HUES48 (cell line): ENCODE results near the gene ZNF416.

ENCODE experiments used
- H3K27ac ChIP-seq: one replicate; pipeline ENCODE4 v1.7.0; 2013; ENCODE audit warnings: low read depth, low read length, inconsistent platforms
- H3K27me3 ChIP-seq: 2 replicates; pipeline ENCODE4 v1.6.1; 2013; ENCODE audit warnings: mild to moderate bottlenecking, low read length; ENCODE audit not compliant: control insufficient read depth, insufficient read depth
- H3K36me3 ChIP-seq: 2 replicates; pipeline ENCODE4 v1.6.1; 2013; ENCODE audit warnings: low read length; ENCODE audit not compliant: control insufficient read depth, insufficient read depth
- H3K4me1 ChIP-seq: 2 replicates; pipeline ENCODE4 v1.6.1; 2013; ENCODE audit warnings: mild to moderate bottlenecking, low read length; ENCODE audit not compliant: control insufficient read depth, insufficient read depth
- H3K4me3 ChIP-seq: 2 replicates; pipeline ENCODE4 v1.5.1; 2013; ENCODE audit warnings: mild to moderate bottlenecking, low read depth, low read length
- H3K9ac ChIP-seq: 2 replicates; pipeline ENCODE4 v1.6.1; 2013; ENCODE audit warnings: mild to moderate bottlenecking, low read depth, low read length, moderate library complexity
- H3K9me3 ChIP-seq: 2 replicates; pipeline ENCODE4 v1.6.1; 2013; ENCODE audit warnings: low read length; ENCODE audit not compliant: control insufficient read depth, insufficient read depth

Gene ZNF416

DNA sequence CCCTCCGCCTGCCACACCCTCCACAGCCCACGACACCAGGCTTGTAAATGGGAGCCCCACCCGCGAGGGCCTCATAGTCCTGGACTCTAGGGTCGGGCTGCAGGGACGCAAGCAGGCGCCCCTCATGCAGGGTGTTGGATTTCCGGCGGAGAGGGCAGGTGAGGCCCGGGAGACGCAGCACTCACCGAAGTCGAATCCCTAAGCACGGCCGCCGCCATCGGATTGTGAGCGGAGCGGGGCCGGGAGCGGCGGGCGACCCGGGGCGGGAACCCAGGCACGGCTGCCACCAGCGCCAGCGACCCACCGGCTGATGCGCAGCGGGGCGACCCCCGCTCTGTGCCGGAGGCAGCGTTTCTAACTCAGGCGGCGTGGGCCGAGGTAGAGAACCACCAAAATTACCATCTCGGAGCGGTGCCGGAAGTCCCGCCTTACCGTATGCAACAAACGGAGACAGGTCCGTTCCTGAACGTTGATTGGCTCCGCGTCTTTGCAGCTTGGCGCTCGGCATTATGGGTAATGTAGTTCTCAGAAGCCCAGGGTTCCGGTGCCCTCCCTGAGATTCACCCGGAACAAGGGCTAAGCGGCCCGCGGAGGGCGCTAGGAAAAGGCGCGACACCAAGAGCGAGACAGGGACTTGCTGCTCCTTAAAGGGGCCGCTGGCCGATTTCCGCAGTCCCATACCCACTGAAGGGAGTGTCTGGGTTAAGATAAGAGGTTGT is at the start of gene ZNF416:
TSS of gene ZNF416 (minus strand) at position 425 of the 719 bp plus-strand sequence. CDS start at position 218, 207 bp downstream.
- H3K4me1 ChIP-seq: no peaks in the 10 kb centered on the region
- H3K9me3 ChIP-seq: peaks cover 39% of the 10 kb centered on the region
- H3K27me3 ChIP-seq: 0 out of 2 replicates have a peak, but pooled peaks cover 3% of the 10 kb centered on the region
- H3K36me3 ChIP-seq: peaks cover 34% of the 10 kb centered on the region
- peak within 1 kb of the TSS; percentile 77 for H3K4me3 ChIP-seq
- H3K27ac ChIP-seq: peak within 1 kb of the TSS; percentile 60
- peak within 1 kb of the TSS; percentile 65 for H3K9ac ChIP-seq

DNA sequence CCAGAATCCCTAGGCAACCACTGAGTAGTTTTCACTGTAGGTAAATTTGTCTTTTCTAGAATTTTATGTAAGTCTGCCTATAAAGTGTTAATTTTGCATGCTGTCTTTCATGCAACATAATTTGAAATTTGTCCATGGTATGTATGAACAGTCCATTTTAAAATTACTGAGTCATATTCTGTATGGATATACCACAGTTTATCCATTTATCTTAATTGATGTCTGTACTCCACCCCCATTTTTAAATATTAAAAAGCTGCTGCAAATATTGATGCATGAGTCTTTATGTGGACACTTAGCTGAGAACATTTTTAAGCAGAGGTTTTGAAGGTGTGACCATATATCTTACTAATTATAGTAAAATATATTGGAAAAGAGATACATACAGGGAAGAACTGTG is 44.4 kb upstream of the ZNF416 start:
- Histone ChIP-seq H3K27me3 (no peaks in the 10 kb centered on the region), H3K9ac (no peak overlapping the region), H3K4me1 (no peaks in the 10 kb centered on the region), H3K36me3 (peaks cover 68% of the 10 kb centered on the region), H3K27ac (no peak overlapping the region), H3K9me3 (peaks cover 59% of the 10 kb centered on the region), H3K4me3 (no peak overlapping the region)

DNA sequence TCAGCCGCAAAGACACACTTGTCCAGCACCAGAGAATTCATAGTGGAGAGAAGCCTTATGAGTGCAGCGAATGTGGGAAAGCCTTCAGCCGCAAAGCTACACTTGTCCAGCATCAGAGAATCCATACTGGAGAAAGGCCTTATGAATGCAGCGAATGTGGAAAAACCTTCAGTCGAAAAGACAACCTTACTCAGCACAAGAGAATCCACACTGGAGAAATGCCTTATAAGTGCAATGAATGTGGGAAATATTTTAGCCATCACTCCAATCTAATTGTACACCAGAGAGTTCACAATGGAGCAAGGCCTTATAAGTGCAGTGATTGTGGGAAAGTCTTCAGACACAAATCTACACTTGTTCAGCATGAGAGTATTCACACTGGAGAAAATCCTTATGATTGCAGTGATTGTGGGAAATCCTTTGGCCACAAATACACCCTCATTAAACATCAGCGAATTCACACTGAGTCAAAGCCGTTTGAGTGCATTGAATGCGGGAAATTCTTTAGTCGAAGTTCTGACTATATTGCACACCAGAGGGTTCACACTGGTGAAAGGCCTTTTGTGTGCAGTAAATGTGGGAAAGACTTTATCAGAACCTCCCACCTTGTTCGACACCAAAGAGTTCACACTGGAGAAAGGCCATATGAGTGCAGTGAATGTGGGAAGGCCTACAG is 42.1 kb upstream of the ZNF416 start:
- peaks cover 82% of the 10 kb centered on the region for H3K9me3 ChIP-seq
- peak overlapping the region; percentile 5 for H3K4me3 ChIP-seq
- H3K27me3 ChIP-seq: no peaks in the 10 kb centered on the region
- H3K27ac ChIP-seq: no peak overlapping the region
- H3K36me3 ChIP-seq: peaks cover 91% of the 10 kb centered on the region
- H3K4me1 ChIP-seq: no peaks in the 10 kb centered on the region
- H3K9ac ChIP-seq: no peak overlapping the region

DNA sequence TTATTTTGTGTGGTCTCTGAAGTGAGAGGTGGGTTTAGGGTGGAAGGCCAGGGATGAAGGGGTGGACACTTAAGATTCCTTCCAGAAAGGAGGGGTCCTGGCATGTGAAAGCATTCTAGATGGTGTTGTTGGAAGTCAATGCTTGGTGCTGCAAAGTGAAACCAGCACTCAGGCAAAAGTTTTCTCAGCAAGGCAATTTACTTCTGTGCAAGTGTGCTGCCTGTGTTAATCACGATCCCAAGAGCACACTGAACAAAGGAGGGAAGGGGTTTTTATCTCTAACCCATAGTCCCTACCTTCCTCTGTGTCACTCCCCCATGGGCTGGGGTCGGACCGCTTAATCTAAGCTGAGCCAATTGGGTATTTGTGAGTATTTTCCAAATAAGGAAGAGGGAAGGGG is 36.6 kb upstream of the ZNF416 start:
- Histone ChIP-seq H3K36me3 (peaks cover 55% of the 10 kb centered on the region), H3K4me3 (peak overlapping the region; percentile 78), H3K4me1 (0 out of 2 replicates have a peak, but pooled peaks cover 2% of the 10 kb centered on the region), H3K9ac (no peak overlapping the region), H3K27ac (no peak overlapping the region), H3K9me3 (peaks cover 57% of the 10 kb centered on the region), H3K27me3 (no peaks in the 10 kb centered on the region)

- peak within 1 kb of the TSS; percentile 65 for H3K27ac ChIP-seq
Observed at GRCh38 chr19:57613941-57614743, 35.4 kb upstream of the ZNF416 start, which contains the start of gene ZNF134. Gene ZNF134, plus strand, starts transcription at chr19:57614242. Its CDS starts 5,227 bp downstream, at chr19:57619469.

DNA sequence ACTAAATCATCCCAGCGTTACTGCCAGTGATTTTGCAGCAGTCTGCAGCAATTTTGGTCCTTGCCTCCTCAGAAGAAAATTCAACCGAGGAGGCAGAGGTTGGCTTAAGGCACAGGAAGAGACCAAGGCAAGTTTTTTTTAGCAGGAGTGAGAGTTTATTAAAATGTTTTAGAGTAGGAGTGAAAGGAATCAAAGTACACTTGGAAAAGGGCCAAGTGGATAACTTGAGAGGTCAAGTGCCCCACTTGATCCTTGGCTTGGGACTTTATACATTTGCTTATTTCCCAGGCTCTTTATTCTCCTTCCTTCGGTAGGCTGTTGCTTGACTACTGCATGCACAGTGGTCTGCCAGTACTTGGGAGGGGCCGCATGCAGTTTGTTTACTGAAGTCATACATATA is 32.4 kb upstream of the ZNF416 start:
- Histone ChIP-seq H3K4me1 (0 out of 2 replicates have a peak, but pooled peaks cover 2% of the 10 kb centered on the region), H3K27me3 (no peaks in the 10 kb centered on the region), H3K36me3 (peaks cover 32% of the 10 kb centered on the region), H3K27ac (no peak overlapping the region), H3K9me3 (peaks cover 14% of the 10 kb centered on the region), H3K4me3 (no peak overlapping the region), H3K9ac (no peak overlapping the region)

More at GRCh38 chr19:57613941-57614743, 35.4 kb upstream of the ZNF416 start, which contains the start of gene ZNF134:
- Histone ChIP-seq H3K27me3 (no peaks in the 10 kb centered on the region), H3K4me3 (peak within 1 kb of the TSS; percentile 78), H3K9me3 (peaks cover 45% of the 10 kb centered on the region), H3K4me1 (0 out of 2 replicates have a peak, but pooled peaks cover 2% of the 10 kb centered on the region), H3K9ac (peak within 1 kb of the TSS; percentile 89), H3K36me3 (peaks cover 42% of the 10 kb centered on the region)

DNA sequence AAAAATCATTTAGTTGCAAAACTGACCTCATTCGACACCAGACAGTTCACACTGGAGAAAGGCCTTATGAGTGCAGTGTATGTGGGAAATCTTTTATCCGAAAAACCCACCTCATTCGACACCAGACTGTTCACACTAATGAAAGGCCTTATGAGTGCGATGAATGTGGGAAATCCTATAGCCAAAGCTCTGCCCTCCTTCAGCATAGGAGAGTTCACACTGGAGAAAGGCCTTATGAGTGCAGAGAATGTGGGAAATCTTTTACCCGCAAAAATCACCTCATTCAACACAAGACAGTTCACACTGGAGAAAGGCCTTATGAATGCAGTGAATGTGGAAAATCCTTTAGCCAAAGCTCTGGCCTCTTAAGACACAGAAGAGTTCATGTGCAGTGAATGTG is 28.2 kb upstream of the ZNF416 start:
- H3K27ac ChIP-seq: no peak overlapping the region
- no peaks in the 10 kb centered on the region for H3K4me1 ChIP-seq
- no peak overlapping the region for H3K9ac ChIP-seq
- H3K9me3 ChIP-seq: no peaks in the 10 kb centered on the region; the same call in 1 of the 2 replicates
- H3K27me3 ChIP-seq: no peaks in the 10 kb centered on the region
- H3K4me3 ChIP-seq: no peak overlapping the region
- H3K36me3 ChIP-seq: peaks cover 39% of the 10 kb centered on the region

GRCh38 chr19:57599761-57600383 is 21.2 kb upstream of the ZNF416 start, which contains the start of gene ZNF530:
Gene ZNF530, plus strand, starts transcription at chr19:57599885. Its CDS starts 4,461 bp downstream, at chr19:57604346.
- no peaks in the 10 kb centered on the region for H3K27me3 ChIP-seq
- H3K9ac ChIP-seq: peak within 1 kb of the TSS; percentile 44; the same call in 1 of the 2 replicates
- H3K27ac ChIP-seq: no peak within 1 kb of the TSS
- H3K9me3 ChIP-seq: no peaks in the 10 kb centered on the region
- H3K4me1 ChIP-seq: peaks cover 9% of the 10 kb centered on the region; the same call in 1 of the 2 replicates
- H3K4me3 ChIP-seq: peak within 1 kb of the TSS; percentile 98
- H3K36me3 ChIP-seq: peaks cover 7% of the 10 kb centered on the region; the same call in 1 of the 2 replicates

DNA sequence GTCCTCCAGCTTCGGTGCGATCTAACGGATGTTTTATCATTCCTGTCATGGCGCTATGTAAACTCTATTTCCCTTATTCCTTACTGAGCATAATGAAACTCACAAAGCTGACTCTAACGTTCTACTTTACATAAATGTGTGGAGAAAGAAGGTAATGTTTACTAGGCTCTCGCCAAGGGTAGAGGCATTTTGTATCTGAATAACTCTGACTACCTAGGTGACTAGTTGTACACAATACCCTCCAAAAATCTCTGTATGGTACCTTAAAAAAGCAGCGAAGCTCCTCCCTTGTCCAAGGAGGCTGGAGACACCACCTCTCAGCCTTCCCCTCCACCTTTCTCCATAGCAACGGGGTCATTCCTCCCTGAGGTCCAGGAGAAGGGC is 20.7 kb upstream of the ZNF416 start:
- Histone ChIP-seq H3K27me3 (no peaks in the 10 kb centered on the region), H3K27ac (no peak overlapping the region), H3K9me3 (no peaks in the 10 kb centered on the region), H3K9ac (no peak overlapping the region), H3K4me3 (peak overlapping the region; percentile 98), H3K36me3 (peaks cover 2% of the 10 kb centered on the region; the same call in 1 of the 2 replicates), H3K4me1 (peaks cover 9% of the 10 kb centered on the region; the same call in 1 of the 2 replicates)

DNA sequence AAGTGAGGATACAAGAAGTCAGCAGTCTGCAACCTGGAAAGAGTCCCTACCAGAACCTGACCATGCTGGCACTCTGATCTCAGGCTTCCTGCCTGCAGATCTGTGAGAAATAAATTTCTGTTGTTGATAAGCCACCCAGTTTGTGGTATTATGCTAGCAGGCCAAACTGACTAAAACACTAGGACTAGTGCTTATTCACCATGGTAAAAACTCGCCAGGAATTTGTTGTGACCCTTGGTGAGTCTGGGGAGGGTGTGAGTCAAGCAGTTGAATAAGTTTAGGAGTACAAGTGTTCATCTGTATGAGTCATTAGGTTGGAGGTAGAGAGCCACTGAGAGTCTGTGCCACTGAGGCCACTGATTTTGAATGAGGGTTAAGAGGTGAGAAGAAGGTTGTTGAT is 8.8 kb upstream of the ZNF416 start:
- Histone ChIP-seq H3K27ac (no peak overlapping the region), H3K9ac (no peak overlapping the region), H3K4me1 (peaks cover 7% of the 10 kb centered on the region; the same call in 1 of the 2 replicates), H3K4me3 (no peak overlapping the region), H3K36me3 (peaks cover 74% of the 10 kb centered on the region), H3K9me3 (peaks cover 58% of the 10 kb centered on the region), H3K27me3 (0 out of 2 replicates have a peak, but pooled peaks cover 3% of the 10 kb centered on the region)
